Karpas-422 (cell line): ENCODE data around the gene CPT1B. TPM values are rescaled to one million over a fixed set of nuclear protein-coding genes. Genes with fewer than 3 reads are reported as not detected.

Experiments
- DNase-seq: peaks from one replicate; pipeline ENCODE4 v3.0.0-alpha.2; 2015
- H2AFZ ChIP-seq: fragments of 200-600 bp; sonication (generic); 2 replicates; pipeline ENCODE4 v1.6.1; 2014; ENCODE audit warnings: antibody characterized with exemption, low read length, mixed read lengths
- H3K27ac ChIP-seq: fragments of 200-600 bp; sonication (generic); 2 replicates; pipeline ENCODE4 v1.5.1; 2014; ENCODE audit warnings: mild to moderate bottlenecking, low read length, moderate library complexity
- H3K27me3 ChIP-seq: fragments of 200-600 bp; sonication (generic); 2 replicates; pipeline ENCODE4 v1.6.1; 2014; ENCODE audit warnings: low read length, mixed read lengths
- H3K36me3 ChIP-seq: fragments of 200-600 bp; sonication (generic); 2 replicates; pipeline ENCODE4 v1.6.1; 2014; ENCODE audit warnings: low read length, mixed read lengths; ENCODE audit not compliant: insufficient read depth
- H3K4me1 ChIP-seq: fragments of 200-600 bp; sonication (generic); 2 replicates; pipeline ENCODE4 v1.6.1; 2014; ENCODE audit warnings: mild to moderate bottlenecking, low read length, mixed read lengths
- H3K4me2 ChIP-seq: fragments of 200-600 bp; sonication (generic); 2 replicates; pipeline ENCODE4 v1.6.1; 2014; ENCODE audit warnings: low read length, low read depth, mild to moderate bottlenecking; ENCODE audit not compliant: poor library complexity, severe bottlenecking
- H3K4me3 ChIP-seq: fragments of 200-600 bp; sonication (generic); 2 replicates; pipeline ENCODE4 v1.5.1; 2014; ENCODE audit warnings: mild to moderate bottlenecking, antibody characterized with exemption, low read length, mixed read lengths
- H3K79me2 ChIP-seq: fragments of 200-600 bp; sonication (generic); 2 replicates; pipeline ENCODE4 v1.6.1; 2014; ENCODE audit warnings: mild to moderate bottlenecking, low read length, mixed read lengths
- H3K9ac ChIP-seq: fragments of 200-600 bp; sonication (generic); 2 replicates; pipeline ENCODE4 v1.6.0; 2014; ENCODE audit warnings: low read length
- H3K9me2 ChIP-seq: fragments of 200-600 bp; sonication (generic), shearing (Covaris generic); replicated peaks from 2 replicates; pipeline ENCODE4 v1.6.0; 2014; ENCODE audit warnings: mild to moderate bottlenecking, low read length, moderate library complexity; ENCODE audit not compliant: insufficient read depth
- H3K9me3 ChIP-seq: fragments of 300-700, 200-600 bp; sonication (generic); 2 replicates; pipeline ENCODE4 v1.6.1; 2014; ENCODE audit warnings: low read length, mixed read lengths
- H4K20me1 ChIP-seq: fragments of 200-600 bp; sonication (generic); 2 replicates; pipeline ENCODE4 v1.6.1; 2014; ENCODE audit warnings: mild to moderate bottlenecking, antibody characterized with exemption, low read length, low read depth; ENCODE audit not compliant: insufficient read depth
- total RNA-seq: library from RNA; depleted of rRNA; stranded (reverse); fragments of >200 nt; shearing (Covaris generic); gene quantifications from 2 replicates; pipeline ENCODE4 v1.2.3, GENCODE V29; 2014; ENCODE audit warnings: low replicate concordance

Gene CPT1B
- total RNA-seq, 1 experiment from 2014 or later, result 50.3 TPM

DNA sequence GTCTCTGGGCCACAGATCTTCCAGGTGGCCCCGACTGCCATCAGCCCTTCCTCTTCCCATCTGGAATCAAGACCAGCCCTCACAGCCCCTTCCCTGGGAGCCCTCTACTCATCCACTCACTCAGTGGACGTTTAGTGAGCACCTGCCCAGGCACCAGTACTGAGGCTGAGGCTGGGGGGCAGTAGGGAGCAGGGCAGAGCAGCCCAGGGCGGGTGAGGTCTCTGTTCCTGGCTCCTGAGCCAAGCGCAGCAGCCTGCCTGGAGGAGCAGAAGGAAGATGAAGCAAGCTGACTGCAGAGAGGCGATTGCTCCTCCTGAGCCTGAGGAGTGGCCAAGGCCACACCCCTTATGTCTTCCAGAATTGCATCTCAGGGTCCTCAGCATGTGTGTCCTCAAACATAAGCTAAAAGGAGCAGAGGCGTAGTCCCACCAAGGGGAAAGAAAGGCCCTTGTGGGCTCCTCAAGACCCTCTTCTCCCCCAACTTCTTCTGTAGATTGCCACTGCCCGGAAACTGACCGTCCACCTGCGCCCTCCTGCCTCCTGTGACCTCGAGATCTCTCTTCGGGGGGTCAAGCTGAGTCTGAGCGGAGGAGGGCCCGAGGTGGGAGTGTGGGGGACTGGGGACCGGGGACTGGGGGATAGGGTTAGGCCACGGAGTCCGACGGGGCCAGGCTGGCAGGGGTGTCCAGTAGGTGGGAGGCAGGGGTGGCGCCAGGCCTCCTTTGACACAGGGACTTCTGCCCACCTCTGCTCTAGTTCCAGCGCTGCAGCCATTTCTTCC lies 28.1 kb upstream of the CPT1B start:
- no peaks in the 10 kb centered on the region for H3K9me3 ChIP-seq
- no peaks in the 10 kb centered on the region for H3K79me2 ChIP-seq
- no peak overlapping the region for H3K4me3 ChIP-seq
- no peak overlapping the region for H3K27ac ChIP-seq
- no peaks in the 10 kb centered on the region; the same call in 1 of the 2 replicates for H4K20me1 ChIP-seq
- H3K4me2 ChIP-seq, result no peak overlapping the region
- peaks cover 10% of the 10 kb centered on the region for H3K4me1 ChIP-seq
- H3K9ac ChIP-seq, result no peak overlapping the region
- DNase-seq, result no peak
- H2AFZ ChIP-seq, result no peak overlapping the region
- no peaks in the 10 kb centered on the region for H3K36me3 ChIP-seq
- H3K9me2 ChIP-seq, result no peaks in the 10 kb centered on the region
- H3K27me3 ChIP-seq, result no peaks in the 10 kb centered on the region

DNA sequence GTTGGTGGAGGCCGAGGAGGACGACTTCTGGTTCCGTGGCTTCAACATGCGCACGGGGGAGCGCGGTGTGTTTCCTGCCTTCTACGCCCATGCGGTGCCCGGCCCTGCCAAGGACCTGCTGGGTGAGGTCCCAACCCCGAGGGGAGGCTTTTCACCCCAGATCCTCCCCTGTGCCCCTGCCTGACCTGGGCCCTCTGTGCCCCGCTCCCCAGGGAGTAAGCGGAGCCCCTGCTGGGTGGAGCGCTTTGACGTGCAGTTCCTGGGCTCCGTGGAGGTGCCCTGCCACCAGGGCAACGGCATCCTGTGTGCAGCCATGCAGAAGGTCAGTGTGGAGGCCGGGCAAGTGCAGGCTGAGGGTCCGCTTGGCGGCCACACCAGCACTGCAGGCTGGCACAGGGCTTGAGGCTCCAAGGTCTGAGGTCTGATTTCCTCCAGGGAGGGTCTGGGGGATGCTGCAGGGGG lies 27.4 kb upstream of the CPT1B start:
- Histone ChIP-seq H3K27ac (no peak overlapping the region), H3K4me2 (no peak overlapping the region), H3K4me3 (no peak overlapping the region), H3K9me3 (no peaks in the 10 kb centered on the region), H3K36me3 (no peaks in the 10 kb centered on the region), H2AFZ (no peak overlapping the region), H3K79me2 (no peaks in the 10 kb centered on the region), H3K9me2 (no peaks in the 10 kb centered on the region), H3K27me3 (no peaks in the 10 kb centered on the region), H3K9ac (no peak overlapping the region), H4K20me1 (no peaks in the 10 kb centered on the region; the same call in 1 of the 2 replicates), H3K4me1 (peaks cover 10% of the 10 kb centered on the region)
- DNase-seq, result no peak

DNA sequence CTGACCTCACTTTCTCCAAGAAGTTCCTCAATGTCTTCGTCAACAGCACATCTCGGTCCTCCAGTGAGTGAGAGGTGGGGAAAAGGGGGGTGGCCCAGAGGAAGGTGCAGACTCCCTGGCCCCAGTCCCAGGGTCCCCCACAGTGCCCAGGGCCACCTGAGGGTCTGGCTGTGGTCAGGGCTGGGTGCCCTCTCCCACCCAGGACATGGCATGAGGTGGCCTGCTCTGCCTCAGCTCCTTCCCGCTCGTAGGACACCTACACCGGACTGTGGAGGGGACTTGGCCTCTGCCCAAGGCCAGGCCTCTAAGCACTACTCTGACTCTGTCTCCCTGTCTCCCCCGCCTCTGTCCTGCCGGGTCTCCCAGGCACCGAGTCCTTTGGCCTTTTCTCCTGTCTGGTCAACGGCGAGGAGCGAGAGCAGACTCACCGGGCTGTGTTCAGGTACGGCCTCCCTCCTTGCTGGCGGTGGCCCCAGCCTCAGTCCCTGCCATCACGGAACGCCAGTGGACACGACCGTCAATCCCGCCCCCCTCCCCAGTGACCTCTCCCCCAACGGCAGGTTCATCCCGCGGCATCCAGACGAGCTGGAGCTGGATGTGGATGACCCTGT lies 26.9 kb upstream of the CPT1B start:
- Histone ChIP-seq H3K27me3 (no peaks in the 10 kb centered on the region), H3K9ac (no peak overlapping the region)

DNA sequence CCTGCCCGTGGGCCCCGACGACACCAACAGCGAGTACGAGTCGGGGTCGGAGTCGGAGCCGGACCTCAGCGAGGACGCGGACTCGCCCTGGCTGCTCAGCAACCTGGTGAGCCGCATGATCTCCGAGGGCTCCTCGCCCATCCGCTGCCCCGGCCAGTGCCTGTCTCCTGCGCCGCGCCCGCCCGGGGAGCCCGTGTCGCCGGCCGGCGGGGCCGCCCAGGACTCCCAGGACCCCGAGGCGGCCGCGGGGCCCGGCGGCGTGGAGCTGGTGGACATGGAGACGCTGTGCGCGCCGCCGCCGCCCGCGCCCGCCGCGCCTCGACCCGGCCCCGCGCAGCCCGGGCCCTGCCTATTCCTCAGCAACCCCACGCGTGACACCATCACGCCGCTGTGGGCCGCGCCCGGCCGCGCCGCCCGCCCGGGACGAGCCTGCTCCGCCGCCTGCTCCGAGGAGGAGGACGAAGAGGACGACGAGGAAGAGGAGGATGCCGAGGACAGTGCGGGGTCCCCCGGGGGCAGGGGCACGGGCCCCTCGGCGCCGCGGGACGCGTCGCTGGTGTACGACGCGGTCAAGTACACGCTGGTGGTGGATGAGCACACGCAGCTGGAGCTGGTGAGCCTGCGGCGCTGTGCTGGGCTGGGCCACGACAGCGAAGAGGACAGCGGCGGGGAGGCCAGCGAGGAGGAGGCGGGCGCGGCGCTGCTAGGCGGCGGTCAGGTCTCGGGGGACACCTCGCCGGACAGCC lies 26.2 kb upstream of the CPT1B start:
- no peaks in the 10 kb centered on the region for H3K36me3 ChIP-seq
- no peaks in the 10 kb centered on the region for H3K27me3 ChIP-seq
- H3K9ac ChIP-seq, result no peak overlapping the region
- no peak overlapping the region for H2AFZ ChIP-seq
- no peak overlapping the region for H3K4me2 ChIP-seq
- no peaks in the 10 kb centered on the region for H3K9me3 ChIP-seq
- no peaks in the 10 kb centered on the region for H3K9me2 ChIP-seq
- no peaks in the 10 kb centered on the region; the same call in 1 of the 2 replicates for H4K20me1 ChIP-seq
- peaks cover 10% of the 10 kb centered on the region for H3K4me1 ChIP-seq
- H3K4me3 ChIP-seq, result no peak overlapping the region
- no peak for DNase-seq
- H3K27ac ChIP-seq, result no peak overlapping the region
- no peaks in the 10 kb centered on the region for H3K79me2 ChIP-seq

More for the DNA sequence above, 26.9 kb upstream of the CPT1B start:
- no peak overlapping the region for H3K27ac ChIP-seq
- no peak overlapping the region for H2AFZ ChIP-seq
- H3K4me3 ChIP-seq, result no peak overlapping the region
- H3K36me3 ChIP-seq, result no peaks in the 10 kb centered on the region
- H3K4me1 ChIP-seq, result peaks cover 10% of the 10 kb centered on the region
- H3K4me2 ChIP-seq, result no peak overlapping the region
- no peak for DNase-seq
- no peaks in the 10 kb centered on the region for H3K9me2 ChIP-seq
- H4K20me1 ChIP-seq, result no peaks in the 10 kb centered on the region; the same call in 1 of the 2 replicates
- no peaks in the 10 kb centered on the region for H3K79me2 ChIP-seq
- no peaks in the 10 kb centered on the region for H3K9me3 ChIP-seq

DNA sequence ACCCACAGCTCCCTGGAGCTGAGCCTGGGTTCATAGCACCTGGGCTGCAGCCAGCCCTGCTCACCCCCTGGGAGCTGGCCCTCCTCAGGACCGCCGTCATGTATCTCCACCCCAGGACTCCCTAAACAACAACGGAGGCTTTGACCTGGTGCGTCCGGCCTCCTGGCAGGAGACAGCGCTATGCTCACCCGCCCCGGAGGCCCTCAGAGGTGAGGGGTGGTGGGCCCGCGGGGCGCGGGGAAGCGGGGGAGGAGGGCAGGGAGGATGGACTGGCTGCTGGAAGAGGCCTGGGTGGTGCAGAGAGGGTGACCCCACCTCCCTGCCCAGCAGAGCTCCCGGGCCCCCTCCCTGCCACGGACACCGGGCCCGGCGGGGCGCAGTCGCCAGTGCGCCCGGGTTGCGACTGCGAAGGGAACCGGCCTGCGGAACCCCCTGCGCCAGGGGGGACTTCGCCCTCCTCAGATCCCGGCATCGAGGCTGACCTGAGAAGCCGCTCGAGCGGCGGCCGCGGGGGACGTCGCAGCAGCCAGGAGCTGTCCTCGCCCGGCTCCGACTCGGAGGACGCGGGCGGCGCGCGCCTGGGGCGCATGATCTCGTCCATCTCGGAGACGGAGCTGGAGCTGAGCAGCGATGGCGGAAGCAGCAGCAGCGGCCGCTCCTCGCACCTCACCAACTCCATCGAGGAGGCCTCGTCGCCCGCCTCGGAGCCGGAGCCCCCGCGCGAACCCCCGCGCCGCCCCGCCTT lies 25.5 kb upstream of the CPT1B start:
- DNase-seq, result no peak
- Histone ChIP-seq H4K20me1 (no peaks in the 10 kb centered on the region; the same call in 1 of the 2 replicates), H3K9ac (no peak overlapping the region), H3K4me3 (no peak overlapping the region), H3K79me2 (no peaks in the 10 kb centered on the region), H3K27ac (no peak overlapping the region), H3K4me2 (no peak overlapping the region), H2AFZ (no peak overlapping the region), H3K9me2 (no peaks in the 10 kb centered on the region), H3K36me3 (no peaks in the 10 kb centered on the region), H3K9me3 (no peaks in the 10 kb centered on the region), H3K27me3 (no peaks in the 10 kb centered on the region), H3K4me1 (peaks cover 10% of the 10 kb centered on the region)

DNA sequence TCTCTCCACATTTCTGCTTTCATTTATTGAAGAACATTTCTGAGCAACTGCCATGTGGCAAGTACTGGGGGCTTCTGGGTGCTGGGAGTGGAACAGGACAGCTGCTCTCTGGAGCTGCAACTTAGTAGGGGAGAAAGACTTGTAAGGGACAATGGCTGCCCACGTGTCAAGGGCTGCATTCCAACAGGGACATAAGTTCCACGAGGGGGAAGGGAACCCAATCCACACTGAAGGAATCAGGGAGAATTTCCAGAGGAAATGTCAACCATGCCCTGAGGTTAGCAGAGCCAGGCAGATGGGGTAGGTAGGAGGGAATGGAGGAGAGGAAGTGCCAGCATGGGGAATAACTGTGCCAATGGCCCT lies 24.1 kb upstream of the CPT1B start:
- Histone ChIP-seq H4K20me1 (no peaks in the 10 kb centered on the region; the same call in 1 of the 2 replicates), H3K9me3 (no peaks in the 10 kb centered on the region), H3K4me3 (no peak overlapping the region), H3K4me1 (peaks cover 10% of the 10 kb centered on the region), H3K9me2 (no peaks in the 10 kb centered on the region), H3K9ac (no peak overlapping the region), H3K27ac (no peak overlapping the region), H2AFZ (no peak overlapping the region), H3K79me2 (no peaks in the 10 kb centered on the region), H3K36me3 (no peaks in the 10 kb centered on the region), H3K27me3 (no peaks in the 10 kb centered on the region), H3K4me2 (no peak overlapping the region)
- no peak for DNase-seq

DNA sequence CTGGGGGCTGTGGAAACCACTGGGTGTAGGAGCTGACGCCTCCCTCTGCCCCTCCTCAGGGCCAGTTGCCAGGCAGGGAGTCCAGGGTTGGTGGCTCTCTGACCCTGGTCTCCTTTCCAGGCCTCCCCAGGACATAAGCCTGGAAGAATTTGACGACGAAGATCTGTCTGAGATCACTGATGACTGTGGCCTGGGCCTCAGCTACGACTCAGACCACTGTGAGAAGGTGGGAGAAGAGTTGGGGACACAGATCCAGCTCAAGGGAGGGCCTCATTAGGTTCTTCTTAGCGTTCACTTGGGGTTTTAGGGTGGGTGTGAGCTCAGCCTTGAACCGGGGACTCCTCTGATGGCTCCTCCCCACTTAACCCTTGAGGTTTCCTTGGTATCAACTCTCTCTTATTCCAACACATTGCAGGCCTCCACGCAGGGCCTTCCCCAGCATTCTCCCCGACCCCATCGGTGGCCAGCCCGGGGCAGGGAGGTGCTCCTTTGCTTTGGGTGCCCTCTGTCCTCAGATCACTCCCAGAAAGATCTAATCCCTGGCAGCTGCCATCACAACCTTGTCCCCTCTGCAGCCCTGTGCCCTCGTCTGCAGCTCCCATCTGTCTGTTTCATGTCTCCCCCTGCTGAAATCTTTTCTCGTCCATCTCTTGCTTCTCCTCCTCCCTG lies 23.6 kb upstream of the CPT1B start:
- Histone ChIP-seq H3K36me3 (no peaks in the 10 kb centered on the region), H3K4me2 (no peak overlapping the region), H3K79me2 (no peaks in the 10 kb centered on the region), H3K4me3 (no peak overlapping the region), H3K9me3 (no peaks in the 10 kb centered on the region), H3K9me2 (no peaks in the 10 kb centered on the region), H3K27ac (no peak overlapping the region), H2AFZ (no peak overlapping the region), H4K20me1 (no peaks in the 10 kb centered on the region; the same call in 1 of the 2 replicates), H3K27me3 (no peaks in the 10 kb centered on the region), H3K4me1 (peaks cover 10% of the 10 kb centered on the region), H3K9ac (no peak overlapping the region)
- no peak for DNase-seq
